Cardiac muscle cell (in vitro differentiated cells and primary cell): ENCODE measurements around the gene PPP4R4. TPM values are rescaled to one million over a fixed set of nuclear protein-coding genes. Genes with fewer than 3 reads are reported as not detected.
"Not testable (repeated sequence)": the region's sequence is repeated elsewhere in the genome, so short reads cannot be mapped to it uniquely, and the experiment has no call there.

Experiments
- DNase-seq, 2 donors: peaks; one replicate each; pipeline versions ENCODE4 v3.0.0 to v3.0.0-alpha.2; 2010 to 2017; ENCODE audit warnings: low read depth in 1 of 2, low spot score in 1 of 2
- H3K27ac ChIP-seq: fragments of 200-600 bp; sonication (generic); 2 replicates; pipeline ENCODE4 v1.5.1; 2016
- H3K27me3 ChIP-seq: fragments of 200-600 bp; sonication (generic); 2 replicates; pipeline ENCODE4 v1.6.0; 2016; ENCODE audit warnings: control low read depth
- H3K36me3 ChIP-seq: fragments of 200-600 bp; sonication (generic); 2 replicates; pipeline ENCODE4 v1.5.1; 2016; ENCODE audit warnings: control low read depth
- H3K4me1 ChIP-seq: fragments of 200-600 bp; sonication (generic); 2 replicates; pipeline ENCODE4 v1.8.1; 2017; ENCODE audit warnings: low read depth, mild to moderate bottlenecking, mixed run types
- H3K4me3 ChIP-seq: fragments of 200-600 bp; sonication (generic); 2 replicates; pipeline ENCODE4 v1.5.1; 2016; ENCODE audit warnings: mild to moderate bottlenecking
- H3K9me3 ChIP-seq: fragments of 200-600 bp; sonication (generic); 2 replicates; pipeline ENCODE4 v1.5.1; 2017; ENCODE audit warnings: low read depth, mild to moderate bottlenecking, control low read depth
- CTCF ChIP-seq: IDR thresholded peaks from 2 replicates; pipeline ENCODE4 v1.5.1; 2012; ENCODE audit warnings: low read depth, mild to moderate bottlenecking, low read length
- polyA plus RNA-seq: library from polyadenylated mRNA; unstranded; fragments of >200 nt; fragmentation: Nextera tagmentation; extraction: Ambion mirVana; gene quantifications from 2 replicates; pipeline ENCODE4 v1.2.1, GENCODE V29; 2016
- total RNA-seq: library from RNA; depleted of rRNA; stranded (reverse); fragments of >200 nt; gene quantifications from 2 replicates; pipeline ENCODE4 v1.2.3, GENCODE V29; 2016

Gene PPP4R4
- total and polyA plus RNA-seq, 2 experiments from 2014 or later, result 0.59 to 9.8 TPM

- Histone ChIP-seq H3K27me3 (no peaks in the 10 kb centered on the region), H3K36me3 (no peaks in the 10 kb centered on the region), H3K9me3 (no peaks in the 10 kb centered on the region), H3K4me1 (no peaks in the 10 kb centered on the region), H3K27ac (no peak overlapping the region), H3K4me3 (no peak overlapping the region)
- TF ChIP-seq CTCF, result no peak
- no peak for DNase-seq
Observed at GRCh38 chr14:94295360-94296180, 121.4 kb downstream of the PPP4R4 start.

- H3K27me3 ChIP-seq, DNase-seq, H3K27ac ChIP-seq: not testable (repeated sequence)
Observed at GRCh38 chr14:94296181-94296545, 122.0 kb downstream of the PPP4R4 start.

DNA sequence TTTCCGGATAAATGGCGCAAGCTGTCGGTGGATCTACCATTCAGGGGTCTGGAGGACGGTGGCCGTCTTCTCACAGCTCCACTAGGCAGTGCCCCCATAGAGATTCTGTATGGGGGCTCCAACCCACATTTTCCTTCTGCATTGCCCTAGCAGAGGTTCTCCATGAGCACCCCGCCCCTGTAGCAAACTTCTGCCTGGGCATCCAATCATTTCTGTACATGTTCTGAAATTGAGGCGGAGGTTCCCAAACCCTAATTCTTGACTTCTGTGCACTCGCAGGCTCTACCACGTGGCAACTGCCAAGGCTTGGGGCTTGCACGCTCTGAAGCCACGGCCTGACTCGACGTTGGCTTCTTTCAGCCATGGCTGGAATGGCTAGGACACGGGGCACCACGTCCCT lies 124.0 kb downstream of the PPP4R4 start:
- DNase-seq, result no peak
- no peaks in the 10 kb centered on the region for H3K27me3 ChIP-seq
- no peaks in the 10 kb centered on the region for H3K4me1 ChIP-seq
- H3K27ac ChIP-seq, result no peak overlapping the region
- H3K36me3 ChIP-seq, result no peaks in the 10 kb centered on the region
- no peaks in the 10 kb centered on the region for H3K9me3 ChIP-seq
- TF ChIP-seq CTCF, result no peak
- no peak overlapping the region for H3K4me3 ChIP-seq

More at GRCh38 chr14:94296181-94296545, 122.0 kb downstream of the PPP4R4 start:
- not testable (repeated sequence) for H3K9me3 ChIP-seq, H3K4me1 ChIP-seq, H3K36me3 ChIP-seq, H3K4me3 ChIP-seq

DNA sequence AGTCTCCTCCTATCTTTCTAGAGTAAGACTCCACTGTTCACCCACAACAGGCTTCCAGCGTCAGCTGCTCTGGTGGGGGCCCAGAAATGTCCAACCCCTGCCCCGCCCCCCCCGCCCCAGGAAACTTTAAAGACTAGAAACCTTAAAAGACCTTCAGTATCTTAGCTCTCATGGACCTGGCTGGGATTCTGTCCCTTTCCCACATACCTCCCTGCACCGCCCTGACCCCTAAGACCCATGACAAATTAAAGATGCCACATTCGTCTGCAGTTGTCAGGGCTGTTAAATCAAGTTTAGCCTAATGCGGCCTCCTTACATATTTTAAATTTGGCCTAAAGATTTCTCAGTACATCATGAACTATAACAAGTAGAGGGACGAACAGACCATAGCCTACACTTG lies 129.0 kb downstream of the PPP4R4 start:
- Histone ChIP-seq H3K27me3 (no peaks in the 10 kb centered on the region), H3K36me3 (no peaks in the 10 kb centered on the region), H3K9me3 (no peaks in the 10 kb centered on the region), H3K4me3 (no peak overlapping the region), H3K4me1 (no peaks in the 10 kb centered on the region), H3K27ac (no peak overlapping the region)
- TF ChIP-seq CTCF, result no peak
- DNase-seq, result no peak

DNA sequence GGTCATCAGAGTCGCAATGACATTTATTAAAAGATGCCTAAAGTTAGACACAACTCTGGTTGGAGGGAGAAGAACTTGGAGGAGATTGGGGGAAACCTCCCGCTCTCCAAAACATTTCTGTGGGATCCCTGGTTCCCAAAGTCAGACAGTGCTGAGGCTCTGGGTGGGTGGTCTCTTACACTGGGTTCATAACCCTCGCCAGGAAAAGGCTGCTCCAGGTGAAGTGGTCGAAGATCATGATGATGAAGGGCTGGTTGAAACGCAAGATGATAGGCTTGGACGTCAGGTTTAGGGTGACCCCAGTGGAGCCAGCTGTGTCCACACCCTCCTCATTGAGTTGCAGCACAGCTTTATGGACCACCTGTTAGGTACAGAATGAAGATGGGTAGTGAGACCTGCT lies 130.1 kb downstream of the PPP4R4 start:
- no peak for DNase-seq
- no peaks in the 10 kb centered on the region for H3K4me1 ChIP-seq
- H3K4me3 ChIP-seq, result no peak overlapping the region
- no peaks in the 10 kb centered on the region for H3K9me3 ChIP-seq
- no peaks in the 10 kb centered on the region for H3K27me3 ChIP-seq
- no peaks in the 10 kb centered on the region for H3K36me3 ChIP-seq
- no peak overlapping the region for H3K27ac ChIP-seq
- no peak for TF ChIP-seq CTCF

GRCh38 chr14:94305620-94306019 lies 131.5 kb downstream of the PPP4R4 start:
- no peak overlapping the region for H3K27ac ChIP-seq
- no peaks in the 10 kb centered on the region for H3K4me1 ChIP-seq
- H3K36me3 ChIP-seq, result no peaks in the 10 kb centered on the region
- DNase-seq, result no peak
- TF ChIP-seq CTCF, result no peak
- no peak overlapping the region for H3K4me3 ChIP-seq
- no peaks in the 10 kb centered on the region for H3K9me3 ChIP-seq
- no peaks in the 10 kb centered on the region for H3K27me3 ChIP-seq
